ENCODE results near the gene KCTD2.
A peak's percentile ranks its signal among the peaks of the same experiment; 100 is the strongest.
"Not testable (repeated sequence)": the region's sequence is repeated elsewhere in the genome, so short reads cannot be mapped to it uniquely, and the experiment has no call there.

Gene KCTD2

GRCh38 chr17:75020331-75021110 is 26.5 kb upstream of the KCTD2 start:
- no peak for DNase-seq (ENCODE audit: low read depth)

DNA sequence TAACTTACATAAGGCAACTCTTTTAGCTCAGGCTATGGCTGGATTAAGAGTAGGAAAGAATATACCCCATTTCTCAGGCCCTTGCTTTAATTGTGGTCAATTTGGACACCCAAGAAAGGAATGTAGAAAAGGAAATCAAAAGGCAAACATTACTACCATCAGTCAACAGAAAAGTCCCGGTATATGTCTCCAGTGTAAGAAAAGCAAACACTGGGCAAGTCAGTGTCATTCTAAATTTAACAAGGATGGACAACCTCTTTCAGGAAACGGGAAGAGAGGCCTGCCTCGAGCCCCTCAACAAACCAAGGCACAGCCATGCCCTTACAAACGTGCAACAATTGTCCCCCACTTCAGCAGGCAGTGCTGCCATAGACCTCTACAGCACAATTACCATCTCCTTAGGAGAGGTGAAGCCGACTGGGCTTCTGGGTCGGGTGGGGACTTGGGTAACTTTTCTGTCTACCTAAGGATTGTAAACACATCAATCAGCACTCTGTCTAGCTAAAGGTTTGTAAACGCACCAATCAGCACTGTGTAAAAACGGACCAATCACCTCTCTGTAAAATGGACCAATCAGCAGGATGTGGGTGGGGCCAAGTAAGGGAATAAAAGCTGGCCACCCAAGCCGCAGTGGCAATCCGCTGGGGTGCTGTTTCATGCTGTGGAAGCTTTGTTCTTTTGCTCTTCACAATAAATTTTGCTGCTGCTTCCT is 22.2 kb upstream of the KCTD2 start:
- no peak for DNase-seq (ENCODE audit: low read depth)

- not testable (repeated sequence) for DNase-seq (ENCODE audit: low read depth)
Measured at GRCh38 chr17:75025398-75025734, 21.7 kb upstream of the KCTD2 start.

- DNase-seq (ENCODE audit: low read depth): not testable (repeated sequence)
Measured at GRCh38 chr17:75026650-75027049, 20.4 kb upstream of the KCTD2 start.

GRCh38 chr17:75030161-75030560 is 16.9 kb upstream of the KCTD2 start:
- DNase-seq (ENCODE audit: low read depth): no peak

DNA sequence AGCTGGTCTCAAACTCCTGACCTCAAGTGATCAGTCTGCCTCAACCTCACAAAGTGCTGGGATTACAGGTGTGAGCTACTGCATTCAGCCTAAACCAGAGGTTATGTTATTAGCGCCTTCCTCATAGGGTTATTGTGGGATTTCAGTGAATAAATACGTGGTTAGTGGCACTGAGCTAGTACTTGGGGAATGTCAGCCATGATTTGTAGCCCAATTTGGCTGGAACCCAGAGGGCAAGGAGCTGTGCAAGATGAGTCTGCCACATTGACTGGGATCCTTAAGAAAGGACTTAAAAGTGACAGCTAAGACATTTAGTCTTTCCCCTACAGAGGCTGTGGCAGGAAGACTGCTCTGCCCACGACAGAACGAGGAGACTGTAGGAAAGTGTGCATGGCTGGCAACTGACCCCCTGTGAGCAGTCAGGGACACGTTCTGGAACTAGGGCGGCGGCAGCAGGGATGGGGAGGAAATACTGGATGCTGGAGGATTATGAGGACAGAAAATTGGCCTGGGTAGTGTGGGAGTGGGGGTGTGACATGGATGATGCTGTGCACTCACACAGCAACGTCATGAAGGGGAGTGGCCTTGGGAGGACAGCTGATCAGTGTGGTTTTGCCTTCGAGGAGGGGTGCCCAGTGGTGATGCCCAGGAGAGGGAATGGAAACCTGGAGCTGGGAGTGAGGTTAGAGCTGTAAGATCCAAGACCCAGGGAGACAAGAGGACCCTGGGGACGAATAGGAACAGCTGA is 14.9 kb upstream of the KCTD2 start:
- DNase-seq (ENCODE audit: low read depth): no peak

DNA sequence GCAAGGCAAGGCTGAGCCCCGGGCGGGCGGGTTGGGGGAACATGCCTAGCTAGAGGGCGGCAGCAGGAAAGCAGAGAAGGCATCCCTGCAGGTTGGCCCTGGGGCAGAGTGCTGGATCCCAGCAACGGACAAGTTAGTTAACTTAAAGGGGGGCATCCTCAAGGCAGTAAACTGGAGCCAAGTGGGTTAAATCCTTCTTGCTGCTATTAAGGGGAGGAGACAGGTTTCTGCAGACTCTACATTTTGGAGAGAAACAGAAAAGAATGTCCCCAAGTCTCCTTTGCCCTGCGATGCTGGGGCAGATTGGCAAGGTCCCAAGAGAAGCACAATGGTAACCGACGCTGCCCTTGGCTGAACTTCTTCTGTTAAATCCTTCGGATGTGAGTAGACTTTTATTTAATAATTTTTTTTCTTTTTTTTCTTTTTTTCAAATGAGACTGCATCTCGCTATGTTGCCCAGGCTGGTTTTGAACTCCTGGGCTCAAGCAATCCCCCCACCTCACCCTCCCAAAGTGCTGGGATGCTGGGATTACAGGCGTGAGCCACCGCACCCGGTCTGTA is 14.2 kb upstream of the KCTD2 start:
- no peak for DNase-seq (ENCODE audit: low read depth)

- peak; percentile 78 for DNase-seq (ENCODE audit: low read depth)
Measured at GRCh38 chr17:75033346-75034235, 13.4 kb upstream of the KCTD2 start.

GRCh38 chr17:75034236-75034908 is 12.7 kb upstream of the KCTD2 start:
- peak; percentile 74 for DNase-seq (ENCODE audit: low read depth)

DNA sequence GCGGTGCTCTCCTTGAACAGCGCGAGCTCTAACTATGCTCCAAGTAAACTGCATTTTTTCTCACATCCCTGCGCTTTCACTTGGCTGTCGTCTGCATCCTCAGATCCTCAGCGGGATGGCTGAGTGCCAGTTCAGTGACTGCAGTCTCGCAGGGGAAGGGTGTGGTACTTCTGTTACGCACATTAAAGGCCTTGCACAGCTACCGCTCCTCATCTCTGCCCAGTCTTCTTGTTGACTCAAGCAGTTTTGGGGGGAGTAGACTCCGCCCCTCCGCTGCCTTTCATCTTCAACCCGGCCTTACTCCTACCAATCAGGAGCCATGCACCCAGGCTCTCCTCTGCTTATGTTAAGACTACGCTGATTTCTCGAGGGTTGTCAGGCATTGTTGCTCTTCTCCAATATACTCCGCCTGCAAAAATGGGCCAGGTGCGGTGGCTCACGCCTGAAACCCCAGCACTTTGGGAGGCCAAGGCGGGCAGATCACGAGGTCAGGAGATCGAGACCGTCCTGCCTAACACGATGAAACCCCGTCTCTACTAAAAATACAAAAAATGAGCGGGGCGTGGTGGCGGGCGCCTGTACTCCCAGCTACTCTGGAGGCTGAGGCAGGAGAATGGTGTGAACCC is 10.3 kb upstream of the KCTD2 start:
- DNase-seq (ENCODE audit: low read depth): peak; percentile 70

DNA sequence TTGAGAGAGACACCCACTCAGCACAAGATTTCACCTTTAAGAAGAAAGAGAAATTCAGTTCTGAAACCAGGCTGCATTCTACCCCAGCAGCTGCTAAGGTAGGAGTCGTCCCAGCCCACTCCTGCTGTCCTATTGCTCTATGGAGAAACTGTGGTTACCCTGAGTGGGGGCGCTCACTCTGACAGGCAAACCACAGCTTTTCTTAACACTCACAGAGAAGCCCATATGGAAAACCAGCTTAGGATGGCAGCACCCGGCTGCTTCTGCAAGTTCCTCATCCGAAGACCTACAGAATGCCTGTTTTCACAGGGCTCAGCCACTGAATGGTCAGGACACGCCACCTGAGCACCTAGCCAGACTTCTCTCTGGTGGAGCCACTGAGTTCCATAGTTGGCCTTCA is 7.8 kb upstream of the KCTD2 start:
- DNase-seq (ENCODE audit: low read depth): no peak

- no peak for DNase-seq (ENCODE audit: low read depth)
Measured at GRCh38 chr17:75041656-75042280, 5.3 kb upstream of the KCTD2 start.

- DNase-seq (ENCODE audit: low read depth): not testable (repeated sequence)
Measured at GRCh38 chr17:75043789-75044188, 3.2 kb upstream of the KCTD2 start.

DNA sequence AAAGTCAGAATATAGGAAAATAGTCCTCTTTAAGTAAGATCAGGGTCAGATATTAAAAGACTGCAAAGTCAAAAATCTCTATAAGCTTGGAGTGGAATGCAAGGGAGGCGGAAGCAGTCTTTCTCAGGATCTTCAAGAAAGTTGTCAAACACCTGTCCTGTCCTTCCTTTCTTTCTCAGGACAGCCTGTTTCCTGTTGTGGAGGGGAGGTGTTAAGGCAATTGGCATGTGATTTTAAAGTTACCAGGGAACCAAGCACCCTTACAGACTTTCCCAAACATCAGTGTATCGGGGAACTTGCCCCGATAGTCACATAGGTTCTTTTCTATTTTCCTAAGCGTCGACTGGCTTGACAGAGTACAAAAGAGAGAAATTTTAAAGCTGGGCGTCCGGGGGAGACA is 2.3 kb upstream of the KCTD2 start:
- no peak for DNase-seq (ENCODE audit: low read depth)

- DNase-seq (ENCODE audit: low read depth): not testable (repeated sequence)
Measured at GRCh38 chr17:75045946-75046406, 1.0 kb upstream of the KCTD2 start.

DNA sequence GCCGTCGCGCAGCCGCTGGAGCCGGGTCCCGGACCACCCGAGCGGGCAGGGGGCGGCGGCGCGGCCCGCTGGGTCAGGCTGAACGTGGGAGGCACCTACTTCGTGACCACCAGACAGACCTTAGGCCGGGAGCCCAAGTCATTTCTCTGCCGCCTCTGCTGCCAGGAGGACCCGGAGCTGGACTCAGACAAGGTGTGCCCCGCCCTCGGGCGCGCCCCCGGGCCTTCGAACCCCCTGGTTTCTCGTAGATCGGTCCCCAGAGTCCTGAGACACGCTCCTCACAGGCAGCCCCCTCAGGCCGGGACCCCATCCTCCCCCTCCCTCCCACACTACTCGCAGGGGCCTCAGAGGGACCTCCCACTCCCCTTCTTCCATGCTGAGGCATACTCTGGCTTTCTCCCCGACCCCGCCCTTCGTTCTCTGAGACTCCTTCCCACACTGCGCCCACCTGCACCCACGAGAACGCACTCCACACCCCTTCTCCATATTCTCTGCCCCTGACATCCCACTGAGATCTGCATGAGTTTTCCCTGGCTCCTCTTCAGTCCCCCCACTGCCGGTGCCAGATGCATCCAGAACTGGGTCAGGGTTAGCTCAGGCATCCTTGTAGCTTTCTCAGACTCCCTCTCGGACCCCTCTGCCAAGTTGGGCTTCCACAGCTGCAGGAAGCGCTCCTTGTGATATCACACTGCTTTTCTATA is 523 bp downstream of the KCTD2 start:
- no peak for DNase-seq (ENCODE audit: low read depth)

GRCh38 chr17:75048249-75048878 is 1.3 kb downstream of the KCTD2 start:
- no peak for DNase-seq (ENCODE audit: low read depth)

DNA sequence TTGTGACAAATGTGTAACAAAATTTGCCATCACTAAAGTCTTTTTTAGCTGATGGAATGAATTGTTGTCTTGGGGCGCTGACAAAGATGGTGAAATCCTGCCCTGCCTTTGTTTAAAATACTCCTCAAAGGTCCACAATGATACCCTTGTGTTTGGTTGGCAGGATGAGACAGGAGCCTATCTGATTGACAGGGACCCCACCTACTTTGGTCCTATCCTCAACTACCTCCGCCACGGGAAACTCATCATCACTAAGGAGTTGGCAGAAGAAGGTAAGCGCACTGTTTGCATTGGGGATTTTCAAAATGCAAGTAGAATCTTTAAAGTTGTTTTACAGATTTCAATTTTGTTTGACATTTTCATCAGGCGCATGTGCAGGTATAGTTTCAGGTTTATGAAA is 2.0 kb downstream of the KCTD2 start:
- no peak for DNase-seq (ENCODE audit: low read depth)

- no peak for DNase-seq (ENCODE audit: low read depth)
Measured at GRCh38 chr17:75049706-75050105, 2.7 kb downstream of the KCTD2 start.
